GM12872 (cell line): ENCODE data around the gene WWOX.

Source experiments
- CTCF ChIP-seq: IDR thresholded peaks from 3 replicates; pipeline ENCODE4 v1.5.1; 2011; ENCODE audit warnings: low read depth, mild to moderate bottlenecking, low read length, moderate library complexity; ENCODE audit not compliant: insufficient read depth

Gene WWOX

GRCh38 chr16:78291604-78292003 lies 192.2 kb downstream of the WWOX start:
- TF ChIP-seq CTCF = no peak

- no peak for TF ChIP-seq CTCF
These were observed 192.8 kb downstream of the WWOX start for GRCh38 chr16:78292086-78292843.

GRCh38 chr16:78292844-78293380 lies 193.5 kb downstream of the WWOX start:
- TF ChIP-seq CTCF = no peak

- no peak for TF ChIP-seq CTCF
These were observed 195.2 kb downstream of the WWOX start for GRCh38 chr16:78294538-78295225.

GRCh38 chr16:78297066-78297666 lies 197.7 kb downstream of the WWOX start:
- TF ChIP-seq CTCF = no peak

- no peak for TF ChIP-seq CTCF
These were observed 199.5 kb downstream of the WWOX start for GRCh38 chr16:78298986-78299385.

- TF ChIP-seq CTCF = no peak
These were observed 201.0 kb downstream of the WWOX start for GRCh38 chr16:78300469-78300868.
